ENCODE data around the gene ZNRD2. TPM values are rescaled to one million over a fixed set of nuclear protein-coding genes. Genes with fewer than 3 reads are reported as not detected.

Gene ZNRD2
- total RNA-seq, 1 experiment from 2014 or later, result 45.8 TPM

DNA sequence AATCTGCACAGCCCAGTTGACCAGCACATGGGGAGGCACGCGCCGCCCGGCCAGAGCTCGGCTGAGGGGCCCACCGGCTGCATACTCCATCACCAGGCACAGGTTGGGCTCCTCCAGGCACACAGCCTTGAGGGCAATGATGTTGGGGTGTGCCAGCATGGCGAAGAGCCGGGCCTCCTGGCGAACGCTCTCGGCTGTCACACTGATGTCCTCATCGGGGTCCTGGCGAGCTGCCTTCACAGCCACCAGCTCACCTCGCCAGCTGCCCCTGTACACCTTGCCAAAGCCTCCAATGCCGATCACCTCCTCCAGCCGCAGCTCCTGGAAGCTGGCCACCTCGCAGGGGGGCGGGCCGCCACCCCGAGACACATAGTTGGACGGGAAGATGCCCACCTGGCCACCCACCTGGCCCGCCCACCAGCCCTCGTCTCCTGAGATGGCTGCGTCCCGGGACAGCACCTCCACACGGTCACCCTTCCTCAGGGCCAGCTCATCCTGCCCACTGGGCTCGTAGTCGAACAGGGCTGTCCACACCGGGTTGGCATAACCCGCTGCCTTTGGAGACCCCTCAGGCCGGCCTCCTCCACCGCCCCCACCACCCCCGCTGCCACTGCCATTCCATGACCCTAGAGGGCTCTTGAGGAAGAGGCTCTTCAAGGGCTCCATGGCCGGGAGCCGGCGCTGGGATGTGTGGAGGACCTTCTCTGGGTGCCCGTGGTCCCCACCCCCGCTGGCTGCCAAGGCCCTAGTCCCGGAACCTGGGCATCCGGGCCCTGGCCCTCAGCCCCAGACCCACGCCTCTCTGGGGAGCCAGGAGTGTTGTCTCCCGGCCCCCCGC is 43.0 kb downstream of the ZNRD2 start:
- no peak for DNase-seq

More for the DNA sequence above, 43.0 kb downstream of the ZNRD2 start:
- H3K27me3 Mint-ChIP-seq (ENCODE audit: low read depth), result peaks cover 3% of the 10 kb centered on the region
- H2BK120ac ChIP-seq (ENCODE audit: low read depth, low read length, poor library complexity, severe bottlenecking), result peak overlapping the region; percentile 53
- H3K27ac Mint-ChIP-seq, result no peak overlapping the region
- no peak overlapping the region; the same call in 1 of the 2 replicates for H3K14ac ChIP-seq (ENCODE audit: insufficient read depth, low read length)
- no peak overlapping the region for H3T11ph ChIP-seq (ENCODE audit: low read length)
- no peaks in the 10 kb centered on the region for H3K9me3 Mint-ChIP-seq
- H3K4ac ChIP-seq (ENCODE audit: low read depth, low read length), result no peak overlapping the region
- H3K9ac ChIP-seq (ENCODE audit: extremely low read depth, insufficient read length, low read length), result no peak overlapping the region
- no peak overlapping the region for H2BK12ac ChIP-seq (ENCODE audit: insufficient read length, low read depth, low read length)
- H3K4me1 ChIP-seq (ENCODE audit: insufficient read depth, low read length), result no peaks in the 10 kb centered on the region; the same call in none of the 2 replicates
- H2AK5ac ChIP-seq (ENCODE audit: insufficient read length, low read length), result no peak overlapping the region
- no peak overlapping the region for H4K8ac ChIP-seq (replicated peaks; ENCODE audit: insufficient read length, low read depth, low read length)
- H3K56ac ChIP-seq (ENCODE audit: insufficient read length, low read depth, low read length), result no peak overlapping the region
- no CpG with 5 or more reads among the region's 43 CpGs for WGBS (ENCODE audit: extremely low coverage, insufficient read length, low lambda C conversion rate)
- TF ChIP-seq, protein P1, sequence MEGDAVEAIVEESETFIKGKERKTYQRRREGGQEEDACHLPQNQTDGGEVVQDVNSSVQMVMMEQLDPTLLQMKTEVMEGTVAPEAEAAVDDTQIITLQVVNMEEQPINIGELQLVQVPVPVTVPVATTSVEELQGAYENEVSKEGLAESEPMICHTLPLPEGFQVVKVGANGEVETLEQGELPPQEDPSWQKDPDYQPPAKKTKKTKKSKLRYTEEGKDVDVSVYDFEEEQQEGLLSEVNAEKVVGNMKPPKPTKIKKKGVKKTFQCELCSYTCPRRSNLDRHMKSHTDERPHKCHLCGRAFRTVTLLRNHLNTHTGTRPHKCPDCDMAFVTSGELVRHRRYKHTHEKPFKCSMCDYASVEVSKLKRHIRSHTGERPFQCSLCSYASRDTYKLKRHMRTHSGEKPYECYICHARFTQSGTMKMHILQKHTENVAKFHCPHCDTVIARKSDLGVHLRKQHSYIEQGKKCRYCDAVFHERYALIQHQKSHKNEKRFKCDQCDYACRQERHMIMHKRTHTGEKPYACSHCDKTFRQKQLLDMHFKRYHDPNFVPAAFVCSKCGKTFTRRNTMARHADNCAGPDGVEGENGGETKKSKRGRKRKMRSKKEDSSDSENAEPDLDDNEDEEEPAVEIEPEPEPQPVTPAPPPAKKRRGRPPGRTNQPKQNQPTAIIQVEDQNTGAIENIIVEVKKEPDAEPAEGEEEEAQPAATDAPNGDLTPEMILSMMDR (conservative IDR thresholded peaks at IDR 0.05), result no peak
- H2BK20ac ChIP-seq (ENCODE audit: low read depth, low read length, poor library complexity, severe bottlenecking), result no peak overlapping the region
- peak overlapping the region; percentile 63 for H3K18ac ChIP-seq (ENCODE audit: insufficient read length, low read depth, low read length)
- peaks cover 17 to 24% of the 10 kb centered on the region in 2 experiments for H3K4me1 Mint-ChIP-seq
- peaks cover 15 to 44% (median 41%) of the 10 kb centered on the region in 3 experiments; a peak in 6 of 7 replicates for H3K36me3 Mint-ChIP-seq (ENCODE audit: insufficient read depth in 1 of 3, low read depth in 3 of 3)
- peaks cover 3% of the 10 kb centered on the region for H3K79me1 ChIP-seq (ENCODE audit: insufficient read depth, low read depth, low read length, poor library complexity, severe bottlenecking)
- H3K27ac ChIP-seq (ENCODE audit: insufficient read length, low read depth, low read length), result no peak overlapping the region
- H3K23ac ChIP-seq (ENCODE audit: insufficient read length, low read depth, low read length), result no peak overlapping the region
- no peak overlapping the region for H4K5ac ChIP-seq (ENCODE audit: insufficient read length, low read depth, low read length)
- no peaks in the 10 kb centered on the region for H3K27me3 ChIP-seq (ENCODE audit: insufficient read depth, low read length)
- H4K91ac ChIP-seq (ENCODE audit: insufficient read length, low read depth, low read length), result no peak overlapping the region
- H3K9me3 ChIP-seq (ENCODE audit: control insufficient read depth, low read depth, low read length), result no peaks in the 10 kb centered on the region
- peak overlapping the region; percentile 82 for H3K4me2 ChIP-seq (ENCODE audit: insufficient read depth, insufficient read length, low read length)
- H2BK15ac ChIP-seq (ENCODE audit: low read depth, low read length), result no peak overlapping the region
- H3K79me2 ChIP-seq (ENCODE audit: insufficient read depth, low read length), result peaks cover 7% of the 10 kb centered on the region; the same call in 1 of the 2 replicates
- H3K23me2 ChIP-seq (ENCODE audit: insufficient read length, low read depth, low read length, poor library complexity, severe bottlenecking), result peaks cover 18% of the 10 kb centered on the region
- H2AFZ ChIP-seq (ENCODE audit: low read length), result no peak overlapping the region
- H4K20me1 ChIP-seq (ENCODE audit: control insufficient read depth, insufficient read depth, insufficient read length), result no peaks in the 10 kb centered on the region
- peak overlapping the region; percentile 94 to 97 for H3K4me3 Mint-ChIP-seq
- H2BK5ac ChIP-seq (ENCODE audit: insufficient read length, low read length), result no peak overlapping the region

All from H9 (cell line).